ENCODE measurements around the gene DLL4.

GRCh38 chr15:40911141-40911540, 18.0 kb upstream of the DLL4 start:
- TF ChIP-seq CTCF (IDR thresholded peaks at IDR 0.05) (no peak), POLR2A (IDR thresholded peaks at IDR 0.05) (no peak)

Measured in uterus (tissue), 2 donors.